K562 (cell line): Measurements from ENCODE around the gene CELSR2. TPM values are rescaled to one million over a fixed set of nuclear protein-coding genes. Genes with fewer than 3 reads are reported as not detected.

Experiments used
- ATAC-seq: fragments of 200-7000 bp; cut with Tn5 transposase; 3 replicates; pipeline ENCODE4 v1.9.1; 2020; ENCODE audit warnings: moderate library complexity
- BruUV-seq: library from RNA; stranded (reverse); fragments of 400-500 nt; replicated peaks from 2 replicates; lab custom pipeline; 2021; lab: Mats Ljungman, UMichigan
- CTCF ChIA-PET: fragments of 300-600 bp; formaldehyde crosslinking; extraction: SDS; loops from one replicate; lab custom pipeline; 2021; ENCODE audit warnings: low intra/inter-chr PET ratio; lab: Yijun Ruan, JAX
- POLR2A ChIA-PET: fragments of 300-600, 350-650 bp; sonication (Branson Sonifier 250); formaldehyde crosslinking; extraction: SDS; loops from one replicate; lab custom pipeline; 2021; ENCODE audit warnings: antibody characterized with exemption, inconsistent platforms; lab: Yijun Ruan, JAX
- DNase-seq, 4 experiments: peaks; one replicate each; pipeline versions ENCODE4 v3.0.0 to v3.0.0-alpha.2; 2011 to 2018; ENCODE audit warnings: low spot score in 3 of 4, mixed read lengths in 3 of 4; ENCODE audit errors: extremely low read depth in 1 of 4
- FAIRE-seq: peaks from 2 replicates; lab custom pipeline; 2011; peaks lifted over from hg19 to GRCh38; lab: Jason Lieb, UNC
- H2AFZ ChIP-seq: 2 replicates; pipeline ENCODE4 v1.6.0; 2011; ENCODE audit warnings: low read depth, low read length, control low read depth, inconsistent platforms
- H3K27ac ChIP-seq: fragments of 200-600 bp; 3 replicates; pipeline ENCODE4 v1.8.0; 2011; ENCODE audit warnings: low read depth, mild to moderate bottlenecking, control low read depth, inconsistent platforms, low read length, moderate library complexity, mixed read lengths; ENCODE audit errors: extremely low read depth
- H3K27me3 ChIP-seq, 2 experiments: fragments of 300-600 bp in 1 of 2; 2 replicates in 1 of 2; 3 replicates in 1 of 2; pipeline versions ENCODE4 v1.6.0 to v1.8.0; 2011; ENCODE audit warnings: inconsistent platforms in 2 of 2, low read length in 2 of 2, mild to moderate bottlenecking in 1 of 2, mixed read lengths in 1 of 2, moderate library complexity in 1 of 2; ENCODE audit not compliant: control insufficient read depth in 2 of 2, insufficient read depth in 2 of 2
- H3K36me3 ChIP-seq: fragments of 300-600 bp; 3 replicates; pipeline ENCODE4 v1.8.0; 2011; ENCODE audit warnings: mild to moderate bottlenecking, low read length, inconsistent platforms; ENCODE audit not compliant: control insufficient read depth, insufficient read depth
- H3K4me1 ChIP-seq, 2 experiments: fragments of 200-600 bp in 1 of 2; replicated peaks in 1 of 2; 2 replicates in 1 of 2; 3 replicates in 1 of 2; pipeline versions ENCODE4 v1.5.1 to v1.8.0; 2011; ENCODE audit warnings: inconsistent platforms in 2 of 2, low read length in 2 of 2, mild to moderate bottlenecking in 1 of 2, mixed read lengths in 1 of 2, moderate library complexity in 1 of 2; ENCODE audit not compliant: control insufficient read depth in 2 of 2, insufficient read depth in 2 of 2
- H3K4me2 ChIP-seq: 2 replicates; pipeline ENCODE4 v1.6.1; 2011; ENCODE audit warnings: low read length, control low read depth, inconsistent platforms, mixed read lengths; ENCODE audit not compliant: insufficient read depth
- H3K4me3 ChIP-seq: fragments of 200-600 bp; sonication (generic), shearing (Covaris generic); 2 replicates; pipeline ENCODE4 v1.5.1; 2016; ENCODE audit warnings: control low read depth, inconsistent platforms
- H3K79me2 ChIP-seq: fragments of 200-600 bp; 3 replicates; pipeline ENCODE4 v1.8.0; 2011; ENCODE audit warnings: low read length, inconsistent platforms; ENCODE audit not compliant: control insufficient read depth, insufficient read depth
- H3K9ac ChIP-seq, 2 experiments: 2 replicates each; pipeline versions ENCODE4 v1.6.0 to v1.6.1; 2011; ENCODE audit warnings: low read depth in 2 of 2, low read length in 2 of 2, control low read depth in 1 of 2, inconsistent platforms in 1 of 2, mild to moderate bottlenecking in 1 of 2, mixed read lengths in 1 of 2; ENCODE audit not compliant: insufficient read depth in 1 of 2
- H3K9me1 ChIP-seq: one replicate; pipeline ENCODE4 v1.6.0; 2011; ENCODE audit warnings: inconsistent platforms, mild to moderate bottlenecking, low read length, moderate library complexity; ENCODE audit not compliant: control insufficient read depth, insufficient read depth
- H3K9me3 ChIP-seq: replicated peaks from 2 replicates; pipeline ENCODE4 v1.5.1; 2011; ENCODE audit warnings: low read depth, low read length, inconsistent platforms; ENCODE audit not compliant: control insufficient read depth, insufficient read depth
- H4K20me1 ChIP-seq: replicated peaks from 2 replicates; pipeline ENCODE4 v1.6.1; 2011; ENCODE audit warnings: low read length, inconsistent platforms, mixed read lengths; ENCODE audit not compliant: control insufficient read depth, insufficient read depth
- ARID4B ChIP-seq: sonication (generic); formaldehyde crosslinking; IDR thresholded peaks from 2 replicates; pipeline ENCODE4 v1.8.0; 2022; ENCODE audit warnings: mild to moderate bottlenecking, missing genetic modification reagents
- HNRNPUL1 ChIP-seq: fragments of 200-400 bp; formaldehyde crosslinking; IDR thresholded peaks from 2 replicates; pipeline ENCODE4 v1.6.1; 2017; ENCODE audit warnings: low read length
- POLR2AphosphoS2 ChIP-seq: IDR thresholded peaks from 2 replicates; pipeline ENCODE4 v1.6.1; 2012; ENCODE audit warnings: low read length, improper control_type of control experiment
- ZNF24 ChIP-seq: fragments of 450-650 bp; IDR thresholded peaks from 2 replicates; pipeline ENCODE4 v1.6.1; 2016
- WGBS: fragments of 100-300 bp; shearing (Covaris generic); methylation state at CpG from one replicate; pipeline ENCODE4 v1.1.6; 2016; ENCODE audit warnings: low coverage, mixed read lengths; ENCODE audit not compliant: insufficient coverage; ENCODE audit errors: missing lambda C conversion rate; 5-methylcytosine and 5-hydroxymethylcytosine counted together
- in situ Hi-C: fragments of 300-500 bp; cut with MboI; formaldehyde crosslinking; loops from 4 replicates; pipeline ENCODE4 v1.15.0; 2018; ENCODE audit warnings: inconsistent platforms, mixed read lengths
- intact Hi-C: fragments of 100-400 bp; cut with micrococcal nuclease; formaldehyde crosslinking; loops from 2 replicates; pipeline ENCODE4 v1.14.2; 2022
- polyA plus RNA-seq, 8 experiments: library from polyadenylated mRNA; depleted of rRNA in 4 of 8; stranded (reverse) in 5 of 8; unstranded in 3 of 8; fragments of >200 nt; fragmentation: Nextera tagmentation in 2 of 8; fragmentation: Illumina TruSeq in 1 of 8; extraction: Ambion mirVana in 2 of 8; extraction: Trizol in 1 of 8; gene quantifications; 2 replicates each; pipeline versions ENCODE4 v1.2.1 to v1.2.3, GENCODE V29; 2011 to 2014; ENCODE audit warnings: inconsistent platforms in 1 of 8, missing spikeins in 1 of 8
- total RNA-seq, 7 experiments: library from RNA; depleted of rRNA in 6 of 7; stranded (reverse); fragments of >200 nt in 6 of 7; fragmentation: Illumina TruSeq in 2 of 7; extraction: Trizol in 2 of 7; gene quantifications; 2 replicates each; pipeline versions ENCODE4 v1.2.1 to v1.2.3, GENCODE V29; 2011 to 2021; ENCODE audit warnings: low replicate concordance in 1 of 7

CELSR2 gene
- total and polyA plus RNA-seq, 9 of the 15 experiments (the other 6 are each of a cell fraction or from before 2014, with no cell fraction given), result 0.31 to 21.9 (median 4.2) TPM

- TF ChIP-seq HNRNPUL1 (no peak), ARID4B (0 out of 2 replicates have a peak, but pooled peaks have one; percentile 28), POLR2AphosphoS2 (0 out of 2 replicates have a peak, but pooled peaks have one; percentile 16), ZNF24 (no peak)
- DNase-seq, result no peak
- H3K36me3 ChIP-seq, result peaks cover 61% of the 10 kb centered on the region
- H4K20me1 ChIP-seq, result peaks cover 11% of the 10 kb centered on the region
- peaks cover 15 to 28% of the 10 kb centered on the region in 2 experiments; a peak in 4 of 5 replicates for H3K4me1 ChIP-seq
- no peak overlapping the region for H2AFZ ChIP-seq
- intact Hi-C loops (no loop called here), in situ Hi-C loops (no loop called here)
- no peak overlapping the region for H3K4me3 ChIP-seq
- no peak for FAIRE-seq
- H3K9ac ChIP-seq, result no peak overlapping the region
- H3K79me2 ChIP-seq, result no peaks in the 10 kb centered on the region
- TSS peak; percentile 53 for BruUV-seq
- ChIA-PET CTCF (no interaction called here), POLR2A (interaction anchor here (0.7 to 4.9 kb wide), 6 partner anchors 9 to 36 kb away, joined by 3 to 53 read pairs (median 21); partner anchors contain the start of gene CELSR2)
- 94% methylated on average over 3 of the region's 3 CpGs for WGBS
- no peak overlapping the region for H3K4me2 ChIP-seq
- no peak for ATAC-seq
- no peaks in the 10 kb centered on the region for H3K9me1 ChIP-seq
- H3K27me3 ChIP-seq, result no peaks in the 10 kb centered on the region
- H3K27ac ChIP-seq, result no peak overlapping the region
- no peaks in the 10 kb centered on the region for H3K9me3 ChIP-seq
Measured at GRCh38 chr1:109237512-109237911, 11.8 kb upstream of the CELSR2 start.
